ENCODE measurements around the gene SMAD9.

Gene SMAD9

DNA sequence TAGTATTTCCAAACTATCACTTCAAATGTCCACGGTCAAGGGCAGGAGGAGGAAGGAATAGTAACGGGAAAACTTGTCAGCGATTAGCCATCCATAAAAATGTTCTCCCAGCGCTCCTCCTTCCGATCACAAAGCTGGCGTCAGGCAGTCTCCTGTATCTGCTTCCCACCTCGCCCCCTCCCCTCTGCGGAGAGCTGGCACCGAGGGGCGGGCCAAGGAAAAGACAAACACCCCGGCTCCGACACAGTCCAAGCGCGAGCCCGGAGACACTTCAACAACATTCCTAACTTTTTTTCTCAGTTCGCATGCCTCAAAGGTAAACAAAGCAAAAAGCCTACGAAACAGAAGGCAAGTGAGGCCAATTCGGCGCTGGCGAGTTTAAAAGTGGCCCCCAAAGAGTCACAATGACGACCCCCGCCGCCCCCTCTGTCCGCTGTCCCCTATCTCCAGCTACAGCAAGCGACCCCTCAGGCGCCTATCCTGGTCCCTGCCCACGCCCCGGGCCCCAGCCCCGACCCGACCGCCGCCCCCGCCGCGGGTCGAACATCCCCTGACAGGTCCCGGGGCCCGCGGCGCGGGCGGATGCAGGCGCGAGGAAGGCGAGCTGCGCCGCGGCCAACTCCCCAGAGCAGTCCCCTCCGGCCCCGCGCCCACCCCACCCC lies 736 bp downstream of the SMAD9 start:
- peak; percentile 80 for DNase-seq
- TF ChIP-seq, protein P1, sequence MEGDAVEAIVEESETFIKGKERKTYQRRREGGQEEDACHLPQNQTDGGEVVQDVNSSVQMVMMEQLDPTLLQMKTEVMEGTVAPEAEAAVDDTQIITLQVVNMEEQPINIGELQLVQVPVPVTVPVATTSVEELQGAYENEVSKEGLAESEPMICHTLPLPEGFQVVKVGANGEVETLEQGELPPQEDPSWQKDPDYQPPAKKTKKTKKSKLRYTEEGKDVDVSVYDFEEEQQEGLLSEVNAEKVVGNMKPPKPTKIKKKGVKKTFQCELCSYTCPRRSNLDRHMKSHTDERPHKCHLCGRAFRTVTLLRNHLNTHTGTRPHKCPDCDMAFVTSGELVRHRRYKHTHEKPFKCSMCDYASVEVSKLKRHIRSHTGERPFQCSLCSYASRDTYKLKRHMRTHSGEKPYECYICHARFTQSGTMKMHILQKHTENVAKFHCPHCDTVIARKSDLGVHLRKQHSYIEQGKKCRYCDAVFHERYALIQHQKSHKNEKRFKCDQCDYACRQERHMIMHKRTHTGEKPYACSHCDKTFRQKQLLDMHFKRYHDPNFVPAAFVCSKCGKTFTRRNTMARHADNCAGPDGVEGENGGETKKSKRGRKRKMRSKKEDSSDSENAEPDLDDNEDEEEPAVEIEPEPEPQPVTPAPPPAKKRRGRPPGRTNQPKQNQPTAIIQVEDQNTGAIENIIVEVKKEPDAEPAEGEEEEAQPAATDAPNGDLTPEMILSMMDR (IDR thresholded peaks at IDR 0.05; ENCODE audit: low read depth, low read length): no peak
- Histone ChIP-seq H3K4me1 (peaks cover 25% of the 10 kb centered on the region), H3K36me3 (no peaks in the 10 kb centered on the region; the same call in 1 of the 2 replicates), H3K4me3 (ENCODE audit: low read depth, low read length) (peak overlapping the region; percentile 94), H3K27me3 (no peaks in the 10 kb centered on the region), H3K9me3 (no peaks in the 10 kb centered on the region)

DNA sequence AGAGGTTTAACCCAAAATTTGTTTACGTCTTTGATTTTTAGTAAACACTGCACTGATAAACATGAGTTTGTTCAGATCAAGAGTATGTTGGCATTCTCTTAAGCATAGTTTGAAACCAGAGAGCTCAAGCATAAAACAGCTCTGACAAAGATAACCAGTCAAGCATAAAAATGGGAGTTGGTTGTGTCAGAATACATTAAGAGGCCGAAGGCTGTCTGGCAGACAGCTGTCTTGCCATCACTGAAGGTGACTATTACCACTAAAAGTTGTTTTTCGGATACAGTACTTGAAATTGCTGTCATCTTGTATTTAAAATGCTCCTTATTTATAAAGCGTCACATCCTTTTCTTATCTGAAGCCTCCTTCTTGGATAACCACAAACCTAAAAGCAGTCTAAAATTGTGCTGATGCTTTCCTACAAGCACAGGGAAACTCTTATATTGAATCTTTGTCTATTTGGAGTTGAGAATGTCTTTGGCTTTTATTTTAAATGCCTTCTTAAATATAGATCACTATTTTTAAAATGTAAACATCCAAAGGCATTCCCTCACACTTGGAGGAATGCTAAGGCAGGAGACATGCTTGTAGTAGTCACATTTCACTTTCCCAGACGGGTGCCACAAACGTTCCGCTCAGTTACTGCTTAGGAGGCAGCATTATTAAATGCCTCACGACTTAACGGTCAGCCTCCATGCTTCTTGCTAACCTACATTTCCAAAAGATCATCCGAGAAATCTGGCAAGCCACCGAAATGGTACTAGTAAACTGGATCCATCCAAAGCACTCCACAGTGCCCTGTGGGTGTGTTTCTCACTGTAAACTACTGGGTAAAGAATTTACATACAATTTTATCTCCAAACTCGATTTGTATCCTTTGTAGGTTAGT lies 1.5 kb downstream of the SMAD9 start:
- Histone ChIP-seq H3K27me3 (no peaks in the 10 kb centered on the region), H3K4me1 (peaks cover 25% of the 10 kb centered on the region), H3K9me3 (no peaks in the 10 kb centered on the region), H3K36me3 (peaks cover 4% of the 10 kb centered on the region; the same call in 1 of the 2 replicates), H3K4me3 (ENCODE audit: low read depth, low read length) (peak overlapping the region; percentile 94)
- TF ChIP-seq, protein P1 (IDR thresholded peaks at IDR 0.05; ENCODE audit: low read depth, low read length): no peak
- DNase-seq: no peak

DNA sequence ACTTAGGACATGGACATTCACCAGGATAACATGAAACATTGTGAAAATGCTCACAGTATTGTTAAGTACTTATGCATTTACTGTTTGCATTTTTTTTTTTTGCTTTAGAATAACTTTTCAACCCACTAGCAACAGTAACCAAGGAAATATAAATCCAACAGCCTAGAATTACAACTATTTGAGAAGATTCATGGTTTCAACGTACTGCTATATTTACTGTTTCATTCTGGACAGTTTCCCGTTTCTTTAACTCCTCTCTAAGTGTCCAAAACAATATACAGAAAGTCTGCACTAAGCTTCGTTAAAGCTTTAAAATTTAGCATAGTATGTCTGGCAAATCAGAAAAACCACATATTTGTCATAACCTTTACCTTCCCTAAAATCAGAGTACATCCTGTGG lies 2.7 kb downstream of the SMAD9 start:
- Histone ChIP-seq H3K4me3 (ENCODE audit: low read depth, low read length) (peak overlapping the region; percentile 94), H3K9me3 (no peaks in the 10 kb centered on the region), H3K4me1 (peaks cover 33% of the 10 kb centered on the region), H3K27me3 (no peaks in the 10 kb centered on the region), H3K36me3 (peaks cover 4% of the 10 kb centered on the region; the same call in 1 of the 2 replicates)
- TF ChIP-seq, protein P1 (IDR thresholded peaks at IDR 0.05; ENCODE audit: low read depth, low read length): no peak
- no peak for DNase-seq

DNA sequence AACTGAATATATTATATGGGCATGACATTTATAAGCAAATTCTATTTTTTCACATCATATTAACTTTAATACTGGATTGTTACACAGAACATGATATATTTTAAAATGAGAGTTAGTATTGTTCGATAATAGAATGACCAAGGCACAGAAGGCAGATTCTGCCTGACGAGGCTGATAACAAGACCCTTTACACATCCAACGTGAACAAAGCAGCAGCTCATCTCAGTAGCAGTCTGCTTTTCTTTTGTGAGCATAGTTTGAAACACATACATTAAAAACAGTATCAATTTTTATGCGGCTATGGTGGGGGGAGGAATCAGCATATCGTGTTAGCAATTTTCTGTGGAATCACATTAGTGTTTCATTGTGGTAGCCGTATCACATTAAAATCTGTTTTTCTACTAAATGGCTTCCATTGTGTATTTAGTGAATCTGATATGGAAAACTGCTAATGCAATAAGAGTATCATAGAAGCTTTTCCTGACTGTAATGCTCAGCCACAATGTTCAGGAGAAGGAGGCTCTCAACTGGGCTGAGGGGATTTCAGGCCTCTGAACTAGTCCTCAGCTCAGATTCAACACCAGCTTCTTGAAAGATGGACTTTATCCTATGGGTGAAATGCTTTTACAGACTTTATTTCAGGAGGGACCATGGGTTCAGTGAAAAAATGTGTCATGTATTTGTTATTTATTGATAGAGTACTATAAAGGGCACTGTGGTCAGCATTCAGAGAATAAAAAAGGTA lies 4.0 kb downstream of the SMAD9 start:
- Histone ChIP-seq H3K4me3 (ENCODE audit: low read depth, low read length) (peak overlapping the region; percentile 94), H3K9me3 (no peaks in the 10 kb centered on the region), H3K4me1 (peaks cover 22% of the 10 kb centered on the region), H3K27me3 (no peaks in the 10 kb centered on the region), H3K36me3 (peaks cover 4% of the 10 kb centered on the region; the same call in 1 of the 2 replicates)
- TF ChIP-seq, protein P1 (IDR thresholded peaks at IDR 0.05; ENCODE audit: low read depth, low read length): no peak
- DNase-seq: peak; percentile 52

DNA sequence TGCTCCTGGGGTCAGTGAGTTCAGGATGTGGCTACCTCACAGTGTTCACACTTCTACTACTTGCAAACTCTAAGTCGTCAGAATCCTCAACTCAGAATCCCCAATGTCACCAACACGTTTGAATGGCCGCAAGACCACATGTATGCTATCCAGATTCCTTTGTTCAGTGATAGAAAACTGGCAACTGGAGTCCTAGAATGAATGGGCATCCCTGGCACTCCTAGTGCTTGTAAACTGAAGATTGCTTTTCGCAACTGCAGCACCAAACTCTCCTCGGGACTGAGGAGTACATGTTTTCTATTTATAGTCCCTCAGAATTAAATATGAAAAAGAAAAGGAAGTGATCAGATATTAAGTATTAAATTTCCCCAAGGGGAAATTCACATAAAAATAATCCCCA lies 4.9 kb downstream of the SMAD9 start:
- TF ChIP-seq, protein P1 (IDR thresholded peaks at IDR 0.05; ENCODE audit: low read depth, low read length): no peak
- peaks cover 4% of the 10 kb centered on the region for H3K36me3 ChIP-seq
- H3K27me3 ChIP-seq: no peaks in the 10 kb centered on the region
- peaks cover 25% of the 10 kb centered on the region for H3K4me1 ChIP-seq
- H3K9me3 ChIP-seq: no peaks in the 10 kb centered on the region
- H3K4me3 ChIP-seq (ENCODE audit: low read depth, low read length): peak overlapping the region; percentile 4; the same call in 1 of the 2 replicates
- DNase-seq: no peak
